Thyroid gland (tissue), 4 donors: ENCODE data around the gene TMCC2.

ENCODE experiments used
- CTCF ChIP-seq, 6 experiments: fragments of 200-600 bp in 3 of 6; fragments of 450-650 bp in 3 of 6; sonication (generic) in 3 of 6; IDR thresholded peaks; one replicate each; pipeline ENCODE4 v1.5.1; 2016 to 2019; ENCODE audit warnings: antibody characterized with exemption in 6 of 6, mild to moderate bottlenecking in 2 of 6, inconsistent platforms in 1 of 6, moderate library complexity in 1 of 6
- POLR2A ChIP-seq, 2 donors: fragments of 450-650 bp; IDR thresholded peaks; one replicate each; pipeline ENCODE4 v1.6.1; 2017; ENCODE audit warnings: antibody characterized with exemption in 2 of 2, mild to moderate bottlenecking in 2 of 2, moderate library complexity in 1 of 2

- TF ChIP-seq CTCF (IDR thresholded peaks at IDR 0.05) (no peak), POLR2A (IDR thresholded peaks at IDR 0.05) (no peak)
Measured at GRCh38 chr1:205225901-205226765, 1.6 kb upstream of the TMCC2 start.
